Transverse colon (tissue), 4 donors: ENCODE results near the gene COL24A1.
"Not testable (repeated sequence)": the region's sequence is repeated elsewhere in the genome, so short reads cannot be mapped to it uniquely, and the experiment has no call there.

ENCODE experiments used
- CTCF ChIP-seq, 5 experiments: fragments of 200-600 bp in 3 of 5; fragments of 450-650 bp in 2 of 5; sonication (generic) in 3 of 5; IDR thresholded peaks; 1 replicate in 2 of 5; 2 replicates in 3 of 5; pipeline ENCODE4 v1.5.1; 2016 to 2017; ENCODE audit warnings: antibody characterized with exemption in 5 of 5, inconsistent platforms in 3 of 5, mild to moderate bottlenecking in 2 of 5, moderate library complexity in 1 of 5
- POLR2AphosphoS5 ChIP-seq, 3 donors: sonication (generic); formaldehyde crosslinking; IDR thresholded peaks; one replicate each; pipeline ENCODE4 v1.6.1; 2016; ENCODE audit warnings: antibody characterized with exemption in 3 of 3

- TF ChIP-seq CTCF, POLR2AphosphoS5 (IDR thresholded peaks at IDR 0.05): not testable (repeated sequence)
Measured at GRCh38 chr1:85955218-85955617, 201.4 kb downstream of the COL24A1 start.
